Heart left ventricle (tissue), 16 donors: ENCODE data around the gene SLAMF8. TPM values are rescaled to one million over a fixed set of nuclear protein-coding genes. Genes with fewer than 3 reads are reported as not detected.

Experiments used
- ATAC-seq, 4 donors: fragments of 200-7000 bp; cut with Tn5 transposase; one replicate each; pipeline ENCODE4 v1.9.1; 2020 to 2022; ENCODE audit warnings: moderate library complexity in 4 of 4, mild to moderate bottlenecking in 3 of 4, moderate number of reproducible peaks in 1 of 4
- DNase-seq, 5 donors: peaks; one replicate each; pipeline ENCODE4 v3.0.0-alpha.2; 2020
- H3K27ac ChIP-seq, 12 donors: fragments of 200-600 bp; sonication (generic) in 4 of 12; one replicate each; pipeline versions ENCODE4 v1.5.0 to v1.8.0; 2016 to 2022; ENCODE audit warnings: mild to moderate bottlenecking in 2 of 12
- H3K27me3 ChIP-seq, 9 donors: fragments of 200-600 bp; sonication (generic) in 2 of 9; one replicate each; pipeline versions ENCODE4 v1.5.1 to v1.8.0; 2016 to 2022; ENCODE audit warnings: mild to moderate bottlenecking in 3 of 9
- H3K36me3 ChIP-seq, 9 donors: fragments of 200-600 bp; sonication (generic) in 2 of 9; one replicate each; pipeline versions ENCODE4 v1.5.0 to v1.8.0; 2018 to 2022; ENCODE audit warnings: mild to moderate bottlenecking in 2 of 9
- H3K4me1 ChIP-seq, 12 donors: fragments of 200-600 bp; sonication (generic) in 4 of 12; one replicate each; pipeline versions ENCODE4 v1.5.0 to v1.8.0; 2016 to 2022; ENCODE audit warnings: mild to moderate bottlenecking in 3 of 12
- H3K4me3 ChIP-seq, 12 donors: fragments of 200-600 bp; sonication (generic) in 4 of 12; one replicate each; pipeline versions ENCODE4 v1.5.0 to v1.8.0; 2017 to 2022; ENCODE audit warnings: mild to moderate bottlenecking in 9 of 12, moderate library complexity in 4 of 12
- H3K9me3 ChIP-seq, 12 donors: fragments of 200-600 bp; sonication (generic) in 4 of 12; one replicate each; pipeline versions ENCODE4 v1.5.0 to v1.8.0; 2016 to 2022; ENCODE audit warnings: mild to moderate bottlenecking in 1 of 12
- POLR2A ChIP-seq, 2 donors: fragments of 450-650 bp; IDR thresholded peaks; one replicate each; pipeline ENCODE4 v1.6.1; 2017; ENCODE audit warnings: antibody characterized with exemption in 2 of 2, mild to moderate bottlenecking in 2 of 2, moderate library complexity in 2 of 2
- WGBS, 4 donors: extraction: QIAGEN DNeasy Blood & Tissue Kit in 2 of 4; methylation state at CpG; one replicate each; pipeline versions ENCODE4 v1.1.5 to v1.1.7; 2013 to 2018; 5-methylcytosine and 5-hydroxymethylcytosine counted together
- intact Hi-C, 10 donors: fragments of 100-400 bp; cut with DNase I; formaldehyde crosslinking; loops; one replicate each; pipeline versions ENCODE4 v1.11.1 to v1.14.2; 2022
- polyA plus RNA-seq, 2 donors: library from polyadenylated mRNA; stranded (reverse); fragments of 200-250 nt; gene quantifications; one replicate each; pipeline ENCODE4 v1.2.3, GENCODE V29; 2013
- total RNA-seq, 9 donors: library from RNA; depleted of rRNA in 2 of 9; stranded (reverse); fragments of >200 nt in 2 of 9; fragmentation: NEBNext Ultra II Directional in 3 of 9; extraction: Animal tissue kit (Norgen Biotek cat#: 25700) in 3 of 9; gene quantifications; one replicate each; pipeline versions ENCODE4 v1.1.0 to v1.2.4, GENCODE V29; 2016 to 2023
- TF ChIP-seq, protein P1 (sequence below), 12 donors: fragments of 200-600 bp; sonication (generic) in 4 of 12; IDR thresholded peaks; one replicate each; pipeline versions ENCODE4 v1.5.0 to v1.8.0; 2018 to 2022; ENCODE audit warnings: antibody characterized with exemption in 12 of 12, mild to moderate bottlenecking in 5 of 12
- donor health status: ischemic (EF 13 %, LVEDD 7.1; RV severe dilation, severe dysfunction).
- donor health status: healthy with polysubstance abuse.
- donor health status: DM: no; HTN: yes; CAD: no.
- donor health status: DM: no; HTN: no; CAD: no.
- donor health status: ischemic (EF 25% LVEDD 6.9; RV normal size, moderate dysfunction).
- donor health status: ischemic (EF 25% LVEDD 5.7; RV mildly dilated, moderate dysfunction).
- donor health status: healthy.
- donor health status: DM: yes; HTN: yes; CAD: no.
- donor health status: ischemic (EF 35%, LVEDD 5.7; RV mildly dilated, moderate dysfunction).
- donor health status: nonischemic (EF 11% LVEDD 7.7; RV severe dilation, severe dysfunction).
- donor health status: DM: yes; HTN: yes; CAD: no.
- donor health status: PGD.
- donor health status: ischemic (EF 29% LVEDD 5.4; RV normal size, mild dysfunction).
- donor health status: nonischemic (EF 23%, LVEDD 6.1; RV moderate dilation, normal function).

SLAMF8 gene
- total and polyA plus RNA-seq, 11 donors, result 0.50 to 44.9 (median 1.5) TPM

GRCh38 chr1:159883134-159883533 is 56.5 kb downstream of the SLAMF8 start:
- H3K9me3 ChIP-seq, result no peaks in the 10 kb centered on the region
- TF ChIP-seq, protein P1, sequence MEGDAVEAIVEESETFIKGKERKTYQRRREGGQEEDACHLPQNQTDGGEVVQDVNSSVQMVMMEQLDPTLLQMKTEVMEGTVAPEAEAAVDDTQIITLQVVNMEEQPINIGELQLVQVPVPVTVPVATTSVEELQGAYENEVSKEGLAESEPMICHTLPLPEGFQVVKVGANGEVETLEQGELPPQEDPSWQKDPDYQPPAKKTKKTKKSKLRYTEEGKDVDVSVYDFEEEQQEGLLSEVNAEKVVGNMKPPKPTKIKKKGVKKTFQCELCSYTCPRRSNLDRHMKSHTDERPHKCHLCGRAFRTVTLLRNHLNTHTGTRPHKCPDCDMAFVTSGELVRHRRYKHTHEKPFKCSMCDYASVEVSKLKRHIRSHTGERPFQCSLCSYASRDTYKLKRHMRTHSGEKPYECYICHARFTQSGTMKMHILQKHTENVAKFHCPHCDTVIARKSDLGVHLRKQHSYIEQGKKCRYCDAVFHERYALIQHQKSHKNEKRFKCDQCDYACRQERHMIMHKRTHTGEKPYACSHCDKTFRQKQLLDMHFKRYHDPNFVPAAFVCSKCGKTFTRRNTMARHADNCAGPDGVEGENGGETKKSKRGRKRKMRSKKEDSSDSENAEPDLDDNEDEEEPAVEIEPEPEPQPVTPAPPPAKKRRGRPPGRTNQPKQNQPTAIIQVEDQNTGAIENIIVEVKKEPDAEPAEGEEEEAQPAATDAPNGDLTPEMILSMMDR (IDR thresholded peaks at IDR 0.05), result no peak
- no peak for TF ChIP-seq POLR2A (IDR thresholded peaks at IDR 0.05)
- H3K4me1 ChIP-seq, result peaks cover 0 to 36% (median 0%) of the 10 kb centered on the region in 12 donors
- WGBS, 4 donors, result 68 to 78% (median 69%) methylated on average over 4 of the region's 4 CpGs
- intact Hi-C loops, result loop anchor here in 1 of 10 donors (10.0 kb wide), 1 partner anchor 668 kb away; no protein-coding TSS in a partner anchor
- no peak overlapping the region for H3K27ac ChIP-seq
- H3K4me3 ChIP-seq, result no peak overlapping the region
- ATAC-seq (no peak), DNase-seq (no peak)
- H3K36me3 ChIP-seq, result no peaks in the 10 kb centered on the region
- H3K27me3 ChIP-seq, result no peaks in the 10 kb centered on the region

DNA sequence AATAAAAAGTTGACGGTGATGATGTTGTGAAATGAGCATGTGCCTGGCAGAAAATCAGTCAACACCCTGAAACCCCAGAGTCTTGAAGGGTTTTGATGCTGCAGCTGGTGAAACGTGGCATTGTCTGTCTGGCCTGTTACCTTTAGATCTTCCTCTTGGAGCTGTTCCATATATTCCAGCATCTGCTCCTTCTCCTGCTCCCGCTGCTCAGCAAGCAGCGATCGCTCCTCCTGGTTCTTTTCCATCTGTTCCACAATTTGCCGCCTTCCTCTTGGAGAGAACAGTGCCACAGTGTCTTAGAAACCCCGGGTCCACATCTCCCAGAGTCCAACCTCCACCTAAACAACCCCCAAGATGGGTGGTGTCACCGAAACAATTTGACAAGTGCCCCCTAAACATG is 57.6 kb downstream of the SLAMF8 start:
- Histone ChIP-seq H3K27me3 (no peaks in the 10 kb centered on the region), H3K4me3 (no peak overlapping the region), H3K36me3 (no peaks in the 10 kb centered on the region), H3K4me1 (peaks cover 0 to 42% (median 2%) of the 10 kb centered on the region in 12 donors), H3K27ac (no peak overlapping the region), H3K9me3 (no peaks in the 10 kb centered on the region)
- ATAC-seq (no peak), DNase-seq (no peak)
- TF ChIP-seq, protein P1 (IDR thresholded peaks at IDR 0.05), result no peak
- TF ChIP-seq POLR2A (IDR thresholded peaks at IDR 0.05), result no peak
- intact Hi-C loops, result loop anchor here in 1 of 10 donors (10.0 kb wide), 1 partner anchor 669 kb away; no protein-coding TSS in a partner anchor
- WGBS, 4 donors, result 80 to 91% (median 83%) methylated on average over 8 of the region's 8 CpGs

Other genes starting within 250 kb of the SLAMF8 start
- gene APCS, start 239.0 kb upstream of the SLAMF8 start, total RNA-seq, result not detected
- under 1 TPM in 1 of 2 donors, not detected in 1; 0.08 TPM for gene APCS, start 239.0 kb upstream of the SLAMF8 start, polyA plus RNA-seq
- under 1 TPM in 3 of 9 donors, not detected in 6; 0.12 to 0.35 (median 0.29) TPM for gene CRP, start 112.3 kb upstream of the SLAMF8 start, total RNA-seq
- gene CRP, start 112.3 kb upstream of the SLAMF8 start, polyA plus RNA-seq, result under 1 TPM in 1 of 2 donors, not detected in 1; 0.35 TPM
- 10 to 100 TPM in 8 of 9 donors, 1 to 10 TPM in 1; 10.0 to 30.3 (median 18.8) TPM for gene DUSP23, start 45.9 kb upstream of the SLAMF8 start, total RNA-seq
- gene DUSP23, start 45.9 kb upstream of the SLAMF8 start, polyA plus RNA-seq, result 10 to 100 TPM; 36.6 to 59.2 TPM
- 1 to 10 TPM in 2 of 9 donors, under 1 TPM in 1, not detected in 6; 0.21 to 2.0 (median 1.9) TPM for gene FCRL6, start 24.5 kb upstream of the SLAMF8 start, total RNA-seq
- not detected for gene FCRL6, start 24.5 kb upstream of the SLAMF8 start, polyA plus RNA-seq
- gene VSIG8, start 35.8 kb downstream of the SLAMF8 start, total RNA-seq, result not detected
- gene VSIG8, start 35.8 kb downstream of the SLAMF8 start, polyA plus RNA-seq, result under 1 TPM in 1 of 2 donors, not detected in 1; 0.27 TPM
- gene CFAP45, start 73.3 kb downstream of the SLAMF8 start, total RNA-seq, result 1 to 10 TPM in 1 of 9 donors, under 1 TPM in 6, not detected in 2; 0.31 to 1.8 (median 0.62) TPM
- 1 to 10 TPM in 1 of 2 donors, under 1 TPM in 1; 0.29 to 1.3 TPM for gene CFAP45, start 73.3 kb downstream of the SLAMF8 start, polyA plus RNA-seq
- gene TAGLN2, start 98.6 kb downstream of the SLAMF8 start, total RNA-seq, result 100 to 1,000 TPM in 5 of 9 donors, 10 to 100 TPM in 4; 84.3 to 246 (median 131) TPM
- 100 to 1,000 TPM; 113 to 226 TPM for gene TAGLN2, start 98.6 kb downstream of the SLAMF8 start, polyA plus RNA-seq
- 1 to 10 TPM in 1 of 9 donors, under 1 TPM in 3, not detected in 5; 0.10 to 4.8 (median 0.12) TPM for gene IGSF9, start 118.7 kb downstream of the SLAMF8 start, total RNA-seq
- under 1 TPM in 1 of 2 donors, not detected in 1; 0.06 TPM for gene IGSF9, start 118.7 kb downstream of the SLAMF8 start, polyA plus RNA-seq
- gene SLAMF9, start 127.4 kb downstream of the SLAMF8 start, total RNA-seq, result under 1 TPM in 1 of 9 donors, not detected in 8; 0.88 TPM
- under 1 TPM in 1 of 2 donors, not detected in 1; 0.24 TPM for gene SLAMF9, start 127.4 kb downstream of the SLAMF8 start, polyA plus RNA-seq
- gene PIGM, start 205.1 kb downstream of the SLAMF8 start, total RNA-seq, result 1 to 10 TPM; 1.7 to 4.1 (median 2.5) TPM
- gene PIGM, start 205.1 kb downstream of the SLAMF8 start, polyA plus RNA-seq, result 1 to 10 TPM; 1.6 to 2.1 TPM
- gene KCNJ10, start 243.3 kb downstream of the SLAMF8 start, total RNA-seq, result 1 to 10 TPM in 1 of 9 donors, under 1 TPM in 1, not detected in 7; 0.48 to 1.1 TPM
- gene KCNJ10, start 243.3 kb downstream of the SLAMF8 start, polyA plus RNA-seq, result under 1 TPM in 1 of 2 donors, not detected in 1; 0.08 TPM